GM21723 (cell line): ENCODE measurements around the gene UQCRHL.
"Not testable (repeated sequence)": the region's sequence is repeated elsewhere in the genome, so short reads cannot be mapped to it uniquely, and the experiment has no call there.

ENCODE experiments used
- ATAC-seq: cut with Tn5 transposase; IDR thresholded peaks from one replicate; pipeline ENCODE4 v1.9.1; 2021; ENCODE audit warnings: mild to moderate bottlenecking, moderate library complexity; ENCODE audit not compliant: unreplicated experiment

Gene UQCRHL

GRCh38 chr1:15835741-15836510 lies 28.5 kb upstream of the UQCRHL start:
- ATAC-seq = peak; percentile 42

GRCh38 chr1:15835205-15835740 lies 27.8 kb upstream of the UQCRHL start:
- peak; percentile 8 for ATAC-seq

GRCh38 chr1:15834406-15835204 lies 27.2 kb upstream of the UQCRHL start:
- peak; percentile 39 for ATAC-seq

GRCh38 chr1:15833842-15834405 lies 26.5 kb upstream of the UQCRHL start:
- no peak for ATAC-seq

- ATAC-seq = no peak
Measured at GRCh38 chr1:15833069-15833679, 25.7 kb upstream of the UQCRHL start.

GRCh38 chr1:15830258-15830657 lies 22.8 kb upstream of the UQCRHL start:
- no peak for ATAC-seq

- ATAC-seq = not testable (repeated sequence)
Measured at GRCh38 chr1:15828931-15829330, 21.5 kb upstream of the UQCRHL start.

GRCh38 chr1:15827567-15827966 lies 20.1 kb upstream of the UQCRHL start:
- not testable (repeated sequence) for ATAC-seq

- ATAC-seq = no peak
Measured at GRCh38 chr1:15826810-15827507, 19.5 kb upstream of the UQCRHL start.

- no peak for ATAC-seq
Measured at GRCh38 chr1:15825800-15826199, 18.4 kb upstream of the UQCRHL start.

GRCh38 chr1:15820478-15820877 lies 13.0 kb upstream of the UQCRHL start:
- no peak for ATAC-seq

- ATAC-seq = no peak
Measured at GRCh38 chr1:15816674-15817073, 9.2 kb upstream of the UQCRHL start.

- no peak for ATAC-seq
Measured at GRCh38 chr1:15810073-15810472, 2.6 kb upstream of the UQCRHL start.

- no peak for ATAC-seq
Measured at GRCh38 chr1:15808955-15809354, 1.5 kb upstream of the UQCRHL start.

- ATAC-seq = no peak
Measured at GRCh38 chr1:15807121-15807520, 328 bp downstream of the UQCRHL start.

GRCh38 chr1:15804060-15804459 lies 3.4 kb downstream of the UQCRHL start:
- ATAC-seq = no peak

GRCh38 chr1:15803380-15803779 lies 4.1 kb downstream of the UQCRHL start:
- ATAC-seq = no peak

GRCh38 chr1:15802234-15802965 lies 5.0 kb downstream of the UQCRHL start:
- no peak for ATAC-seq

- no peak for ATAC-seq
Measured at GRCh38 chr1:15799928-15800835, 7.3 kb downstream of the UQCRHL start.
